ENCODE measurements around the gene ZNF423.

DNA sequence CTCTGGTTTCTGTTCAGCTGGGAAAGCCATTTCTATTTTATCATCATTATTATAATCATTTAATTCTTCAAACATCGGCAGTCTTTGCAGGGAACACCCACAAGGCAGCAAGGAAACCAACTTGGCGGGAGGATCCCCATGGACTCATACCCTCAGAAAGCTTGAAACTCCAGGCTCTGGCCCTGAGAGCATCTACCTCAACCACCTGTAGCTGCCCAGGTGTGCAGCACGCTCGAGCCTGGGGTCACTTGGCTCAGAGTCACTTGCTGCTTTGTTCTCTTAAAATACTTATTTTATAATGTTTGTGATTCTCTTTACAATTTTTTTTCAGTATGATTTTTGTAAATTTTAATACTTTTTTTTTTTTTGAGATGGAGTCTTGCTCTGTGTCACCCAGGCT lies 6.8 kb upstream of the ZNF423 start:
- TF ChIP-seq CTCF (IDR thresholded peaks at IDR 0.05; ENCODE audit: borderline replicate concordance, extremely low read depth, low read length, poor library complexity, severe bottlenecking) = no peak
- no peak for TF ChIP-seq EZH2 (IDR thresholded peaks at IDR 0.05; ENCODE audit: borderline replicate concordance, low read depth, low read length, severe bottlenecking)
